Measurements from ENCODE around the gene DCC.

Gene DCC

DNA sequence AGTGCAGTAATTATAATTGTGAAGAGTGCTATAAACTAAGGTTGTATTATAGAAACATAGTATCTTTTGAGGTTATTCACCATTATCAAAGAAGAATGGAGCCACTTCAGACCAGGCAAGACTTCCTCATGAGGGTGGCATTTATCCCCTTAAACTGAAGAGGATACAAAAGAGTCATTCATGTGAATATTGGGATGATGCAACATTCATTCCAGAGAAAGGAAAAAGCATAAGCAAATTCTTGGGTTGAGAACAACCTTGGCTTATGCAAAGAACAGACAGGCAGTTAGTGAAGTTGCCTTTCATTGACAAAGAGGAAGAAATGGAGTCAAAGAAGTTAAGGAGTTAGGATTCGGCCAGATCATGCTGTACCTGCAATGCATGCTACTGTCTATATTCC lies 1201.9 kb downstream of the DCC start:
- Histone ChIP-seq H3K9me3 (ENCODE audit: severe bottlenecking) (no peaks in the 10 kb centered on the region), H3K4me3 (ENCODE audit: severe bottlenecking) (no peak overlapping the region), H3K27me3 (ENCODE audit: insufficient read depth, poor library complexity, severe bottlenecking) (peaks cover 9% of the 10 kb centered on the region), H3K27ac (ENCODE audit: poor library complexity, severe bottlenecking) (no peak overlapping the region), H3K36me3 (ENCODE audit: low read depth) (no peaks in the 10 kb centered on the region), H3K4me1 (ENCODE audit: insufficient read depth, poor library complexity, severe bottlenecking) (no peaks in the 10 kb centered on the region)
- no peak for DNase-seq (ENCODE audit: low spot score)
- TF ChIP-seq, protein P1, sequence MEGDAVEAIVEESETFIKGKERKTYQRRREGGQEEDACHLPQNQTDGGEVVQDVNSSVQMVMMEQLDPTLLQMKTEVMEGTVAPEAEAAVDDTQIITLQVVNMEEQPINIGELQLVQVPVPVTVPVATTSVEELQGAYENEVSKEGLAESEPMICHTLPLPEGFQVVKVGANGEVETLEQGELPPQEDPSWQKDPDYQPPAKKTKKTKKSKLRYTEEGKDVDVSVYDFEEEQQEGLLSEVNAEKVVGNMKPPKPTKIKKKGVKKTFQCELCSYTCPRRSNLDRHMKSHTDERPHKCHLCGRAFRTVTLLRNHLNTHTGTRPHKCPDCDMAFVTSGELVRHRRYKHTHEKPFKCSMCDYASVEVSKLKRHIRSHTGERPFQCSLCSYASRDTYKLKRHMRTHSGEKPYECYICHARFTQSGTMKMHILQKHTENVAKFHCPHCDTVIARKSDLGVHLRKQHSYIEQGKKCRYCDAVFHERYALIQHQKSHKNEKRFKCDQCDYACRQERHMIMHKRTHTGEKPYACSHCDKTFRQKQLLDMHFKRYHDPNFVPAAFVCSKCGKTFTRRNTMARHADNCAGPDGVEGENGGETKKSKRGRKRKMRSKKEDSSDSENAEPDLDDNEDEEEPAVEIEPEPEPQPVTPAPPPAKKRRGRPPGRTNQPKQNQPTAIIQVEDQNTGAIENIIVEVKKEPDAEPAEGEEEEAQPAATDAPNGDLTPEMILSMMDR (IDR thresholded peaks at IDR 0.05; ENCODE audit: poor library complexity, severe bottlenecking): no peak
- ATAC-seq (ENCODE audit: low read depth): no peak

DNA sequence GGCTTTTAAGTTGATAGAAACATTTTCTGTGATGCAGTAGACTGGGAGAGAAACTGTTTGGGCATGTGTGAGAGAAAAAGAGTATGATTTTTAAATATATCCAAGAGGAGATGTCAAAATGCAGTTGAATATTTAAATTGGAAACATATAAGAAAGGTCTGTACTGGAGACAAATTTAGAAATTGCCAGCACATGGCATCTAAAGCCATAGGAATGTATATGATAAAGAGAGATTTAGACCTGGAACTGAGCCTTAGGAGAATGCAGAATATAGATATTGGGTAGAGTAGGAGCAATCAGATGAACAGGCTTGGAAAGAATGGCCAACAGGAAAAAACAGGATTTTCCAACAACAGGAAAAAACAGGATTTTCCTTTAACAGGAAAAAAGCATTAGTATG lies 1203.7 kb downstream of the DCC start:
- Histone ChIP-seq H3K4me3 (ENCODE audit: severe bottlenecking) (no peak overlapping the region), H3K36me3 (ENCODE audit: low read depth) (no peaks in the 10 kb centered on the region), H3K9me3 (ENCODE audit: severe bottlenecking) (no peaks in the 10 kb centered on the region), H3K27ac (ENCODE audit: poor library complexity, severe bottlenecking) (no peak overlapping the region), H3K27me3 (ENCODE audit: insufficient read depth, poor library complexity, severe bottlenecking) (peaks cover 9% of the 10 kb centered on the region), H3K4me1 (ENCODE audit: insufficient read depth, poor library complexity, severe bottlenecking) (no peaks in the 10 kb centered on the region)
- DNase-seq (ENCODE audit: low spot score): no peak
- ATAC-seq (ENCODE audit: low read depth): no peak
- TF ChIP-seq, protein P1 (IDR thresholded peaks at IDR 0.05; ENCODE audit: poor library complexity, severe bottlenecking): no peak

DNA sequence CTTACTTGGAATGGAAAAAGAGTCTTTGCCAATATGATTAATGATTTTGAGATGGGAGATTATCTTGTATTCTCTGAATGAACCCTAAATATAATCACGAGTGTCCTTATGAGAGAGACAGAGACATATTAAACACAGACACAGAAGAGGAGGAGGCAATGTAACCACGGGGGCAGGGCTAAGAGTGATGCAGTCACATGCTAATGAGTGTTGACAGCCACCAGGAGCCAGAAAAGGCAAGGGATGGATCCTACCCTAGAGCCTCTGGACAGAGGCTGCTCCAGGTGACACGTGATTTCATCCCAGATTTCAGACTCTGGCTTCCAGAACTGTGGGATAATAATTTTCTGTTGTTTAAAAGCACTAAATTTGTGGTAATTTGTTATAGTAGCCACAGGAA lies 1204.9 kb downstream of the DCC start:
- ATAC-seq (ENCODE audit: low read depth) (no peak), DNase-seq (ENCODE audit: low spot score) (no peak)
- Histone ChIP-seq H3K27me3 (ENCODE audit: insufficient read depth, poor library complexity, severe bottlenecking) (peaks cover 9% of the 10 kb centered on the region), H3K27ac (ENCODE audit: poor library complexity, severe bottlenecking) (no peak overlapping the region), H3K4me1 (ENCODE audit: insufficient read depth, poor library complexity, severe bottlenecking) (no peaks in the 10 kb centered on the region), H3K9me3 (ENCODE audit: severe bottlenecking) (no peaks in the 10 kb centered on the region), H3K36me3 (ENCODE audit: low read depth) (no peaks in the 10 kb centered on the region), H3K4me3 (ENCODE audit: severe bottlenecking) (no peak overlapping the region)
- TF ChIP-seq, protein P1 (IDR thresholded peaks at IDR 0.05; ENCODE audit: poor library complexity, severe bottlenecking): no peak

DNA sequence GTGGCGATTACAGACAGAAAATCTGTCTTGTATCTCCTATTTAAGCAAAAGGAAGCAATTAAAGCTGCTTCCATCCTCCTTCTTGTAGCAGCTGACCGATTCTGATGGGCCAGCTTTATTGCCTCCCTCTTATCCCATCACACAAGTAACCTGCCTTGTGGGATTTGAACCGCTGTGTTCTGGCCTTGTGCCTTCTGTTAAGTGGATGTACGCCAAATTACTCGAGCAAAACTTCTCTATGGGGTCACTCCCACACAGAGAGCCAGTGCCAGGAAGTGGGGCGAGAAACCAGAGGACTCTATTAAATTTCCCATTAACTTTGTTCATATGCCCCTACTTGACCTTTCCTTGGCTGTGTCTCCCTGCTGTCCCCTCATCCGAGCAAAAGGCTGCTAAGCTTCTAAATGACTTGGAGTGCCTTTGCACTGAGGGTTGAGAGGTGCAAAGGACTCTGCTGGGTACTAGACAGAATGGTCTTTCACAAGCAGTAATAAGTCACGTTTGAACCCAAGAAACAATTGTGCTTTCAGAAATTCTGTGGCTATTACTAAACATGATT lies 1212.0 kb downstream of the DCC start:
- Histone ChIP-seq H3K9me3 (ENCODE audit: severe bottlenecking) (no peaks in the 10 kb centered on the region), H3K36me3 (ENCODE audit: low read depth) (no peaks in the 10 kb centered on the region), H3K4me3 (ENCODE audit: severe bottlenecking) (no peak overlapping the region), H3K27me3 (ENCODE audit: insufficient read depth, poor library complexity, severe bottlenecking) (peaks cover 3% of the 10 kb centered on the region), H3K27ac (ENCODE audit: poor library complexity, severe bottlenecking) (no peak overlapping the region), H3K4me1 (ENCODE audit: insufficient read depth, poor library complexity, severe bottlenecking) (no peaks in the 10 kb centered on the region)
- no peak for DNase-seq (ENCODE audit: low spot score)
- no peak for ATAC-seq (ENCODE audit: low read depth)
- TF ChIP-seq, protein P1 (IDR thresholded peaks at IDR 0.05; ENCODE audit: poor library complexity, severe bottlenecking): no peak

DNA sequence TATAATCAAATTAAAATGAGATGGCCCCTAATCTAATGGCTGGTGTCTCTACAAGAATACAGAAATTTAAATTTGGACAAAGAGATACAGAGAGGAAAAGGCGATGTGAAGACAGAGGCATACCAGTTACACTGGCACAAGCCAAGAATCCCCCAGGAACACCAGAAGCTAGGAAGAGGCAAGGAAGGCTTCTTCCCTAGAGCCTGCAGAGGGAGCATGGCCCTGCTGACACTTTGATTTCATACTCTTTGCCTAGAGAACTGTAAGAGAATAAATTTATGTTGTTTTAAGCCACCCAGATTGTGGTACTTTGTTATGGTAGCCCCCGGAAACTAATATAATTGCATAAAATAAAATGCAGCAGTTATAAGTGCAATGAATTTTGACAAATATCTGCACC lies 1213.0 kb downstream of the DCC start:
- DNase-seq (ENCODE audit: low spot score) (no peak), ATAC-seq (ENCODE audit: low read depth) (no peak)
- Histone ChIP-seq H3K9me3 (ENCODE audit: severe bottlenecking) (no peaks in the 10 kb centered on the region), H3K4me1 (ENCODE audit: insufficient read depth, poor library complexity, severe bottlenecking) (no peaks in the 10 kb centered on the region), H3K36me3 (ENCODE audit: low read depth) (no peaks in the 10 kb centered on the region), H3K27ac (ENCODE audit: poor library complexity, severe bottlenecking) (no peak overlapping the region), H3K4me3 (ENCODE audit: severe bottlenecking) (no peak overlapping the region), H3K27me3 (ENCODE audit: insufficient read depth, poor library complexity, severe bottlenecking) (peaks cover 3% of the 10 kb centered on the region)
- TF ChIP-seq, protein P1 (IDR thresholded peaks at IDR 0.05; ENCODE audit: poor library complexity, severe bottlenecking): no peak
